Right lung (tissue), 5 donors: Measurements from ENCODE around the gene C1QTNF4. TPM values are rescaled to one million over a fixed set of nuclear protein-coding genes. Genes with fewer than 3 reads are reported as not detected.

Experiments
- DNase-seq, 2 donors: peaks; one replicate each; pipeline ENCODE4 v3.0.0-alpha.2; 2013
- polyA plus RNA-seq, 5 donors: library from polyadenylated mRNA; unstranded; fragments of 120-200 nt; gene quantifications; one replicate each; pipeline versions ENCODE4 v1.2.1 to v1.2.3, GENCODE V29; 2013; ENCODE audit warnings: inconsistent platforms in 1 of 5, low replicate concordance in 1 of 5; ENCODE audit not compliant: insufficient read length in 5 of 5, insufficient read depth in 1 of 5

Gene C1QTNF4
- polyA plus RNA-seq, 5 donors = 2.6 to 8.1 (median 3.5) TPM

DNA sequence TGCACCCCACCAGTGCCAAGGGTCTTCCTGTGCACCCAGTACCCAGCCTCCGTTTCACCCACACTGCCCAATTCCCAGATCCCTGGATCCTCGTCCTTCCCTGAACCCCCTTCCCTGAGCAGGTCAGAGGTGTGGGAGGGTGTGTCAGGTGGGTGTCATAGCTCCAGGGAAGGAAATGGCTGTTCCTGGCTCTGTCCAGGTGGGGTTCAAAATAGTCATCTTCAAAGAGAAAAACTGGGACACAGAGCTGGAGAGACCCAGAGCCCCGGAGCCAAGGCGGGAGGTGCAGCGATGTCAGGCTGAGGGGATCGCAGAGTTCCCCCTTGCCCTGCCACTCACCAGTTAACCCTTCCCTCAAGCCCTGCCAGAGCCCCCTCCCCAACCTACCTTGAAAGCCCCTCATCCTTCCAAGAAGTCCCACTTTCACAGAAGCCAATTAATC lies 698 bp downstream of the C1QTNF4 start:
- no peak for DNase-seq

DNA sequence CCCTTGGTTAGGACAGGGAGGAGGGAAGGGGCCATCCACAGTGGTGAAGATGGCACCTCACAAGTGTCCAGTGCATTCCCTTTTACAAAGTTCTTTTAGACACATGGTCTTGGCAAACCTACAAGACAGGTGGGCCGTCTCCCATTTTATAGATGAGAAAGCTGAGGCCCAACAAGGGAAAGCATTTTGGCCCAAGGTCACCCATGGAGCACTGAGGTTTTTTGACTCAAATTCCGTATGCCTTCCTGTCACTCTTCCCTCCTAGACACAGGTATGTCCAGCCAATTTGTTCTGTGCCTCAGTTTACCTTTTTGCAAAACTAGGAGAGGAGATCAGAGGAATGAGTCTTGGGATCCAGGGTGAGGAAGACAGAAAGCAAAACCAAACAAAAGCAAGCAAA lies 1.2 kb downstream of the C1QTNF4 start:
- no peak for DNase-seq

DNA sequence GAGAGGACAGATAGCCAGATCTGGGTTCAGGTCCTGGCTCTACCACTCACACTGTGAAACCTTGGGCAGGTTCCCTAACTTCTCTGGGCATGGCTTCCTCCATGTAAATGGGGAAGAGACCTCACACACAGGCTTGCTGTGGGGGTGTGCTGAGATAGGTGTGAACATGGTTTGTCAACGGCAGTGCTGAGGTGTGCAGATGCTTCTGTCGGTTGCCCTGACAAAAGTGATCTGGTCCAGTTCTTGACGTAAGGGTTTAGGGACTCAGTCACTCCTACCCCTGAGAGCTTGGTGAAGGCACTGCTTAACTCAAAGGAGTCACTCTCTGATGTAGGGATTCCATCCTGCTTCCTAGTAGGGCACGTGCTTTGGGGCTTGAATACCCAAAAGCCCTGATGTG lies 2.0 kb downstream of the C1QTNF4 start:
- no peak for DNase-seq

DNA sequence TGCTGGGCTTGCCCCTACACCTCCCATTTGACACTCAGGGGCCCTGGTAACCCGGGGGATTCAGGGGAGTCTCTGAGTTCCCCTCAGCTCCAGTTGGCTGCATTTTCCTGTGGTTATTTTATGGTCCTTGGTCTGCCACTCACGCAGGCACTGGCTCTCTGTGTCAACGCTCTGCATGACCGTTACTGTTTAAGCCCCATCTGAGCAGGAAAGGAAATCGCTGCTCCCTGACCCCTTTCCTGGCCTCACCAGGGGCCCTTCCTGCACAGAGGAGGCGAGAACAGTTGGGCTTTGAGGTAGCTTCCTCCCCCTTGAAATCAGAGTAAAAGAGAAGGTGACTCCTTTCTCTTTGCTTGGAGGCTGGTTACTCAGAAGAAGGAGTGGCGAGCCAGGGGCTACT lies 2.4 kb downstream of the C1QTNF4 start:
- DNase-seq = no peak

DNA sequence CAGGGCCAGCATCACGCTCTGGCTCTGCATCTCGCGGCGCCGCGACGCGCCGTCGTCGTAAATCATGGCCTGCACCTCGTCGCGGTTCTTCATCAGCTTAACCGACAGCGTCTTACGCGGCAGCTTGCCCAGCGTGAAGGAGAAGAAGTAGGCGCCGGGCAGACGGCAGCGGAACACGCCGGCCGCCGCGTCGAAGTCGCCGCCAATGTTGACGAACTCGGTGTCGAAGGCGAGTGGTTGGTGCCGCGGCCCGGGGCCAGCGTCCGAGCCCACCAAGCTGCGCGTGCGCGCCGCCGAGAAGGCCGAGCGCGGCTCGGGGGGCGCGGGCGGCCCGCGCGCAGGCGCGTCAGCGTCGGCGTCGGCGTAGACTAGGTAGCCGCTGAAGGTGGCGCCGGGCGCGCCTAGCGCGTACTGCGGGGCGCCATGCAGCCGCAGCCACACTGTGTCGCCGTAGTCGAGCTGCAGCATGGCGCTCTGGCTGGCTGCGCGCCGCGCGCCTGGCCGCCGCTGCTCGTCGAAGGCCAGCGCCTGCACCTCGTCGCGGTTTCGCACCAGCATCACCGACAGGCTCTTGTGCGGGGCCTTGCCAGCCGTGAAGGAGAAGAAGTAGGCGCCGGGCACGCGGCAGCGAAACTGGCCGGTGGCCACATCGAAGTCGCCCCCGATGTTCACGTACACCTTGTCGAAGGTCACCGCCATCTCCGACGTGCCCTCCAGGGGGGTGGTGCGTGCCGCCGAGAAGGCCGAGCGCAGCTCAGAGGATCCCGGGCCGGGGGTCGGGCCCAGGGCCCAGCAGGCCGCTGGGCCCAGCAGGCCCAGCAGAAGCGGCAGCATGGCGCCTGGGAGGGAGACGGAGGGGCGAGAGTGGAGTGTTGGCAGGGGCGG lies 4.0 kb downstream of the C1QTNF4 start:
- peak; percentile 58 to 59 for DNase-seq

DNA sequence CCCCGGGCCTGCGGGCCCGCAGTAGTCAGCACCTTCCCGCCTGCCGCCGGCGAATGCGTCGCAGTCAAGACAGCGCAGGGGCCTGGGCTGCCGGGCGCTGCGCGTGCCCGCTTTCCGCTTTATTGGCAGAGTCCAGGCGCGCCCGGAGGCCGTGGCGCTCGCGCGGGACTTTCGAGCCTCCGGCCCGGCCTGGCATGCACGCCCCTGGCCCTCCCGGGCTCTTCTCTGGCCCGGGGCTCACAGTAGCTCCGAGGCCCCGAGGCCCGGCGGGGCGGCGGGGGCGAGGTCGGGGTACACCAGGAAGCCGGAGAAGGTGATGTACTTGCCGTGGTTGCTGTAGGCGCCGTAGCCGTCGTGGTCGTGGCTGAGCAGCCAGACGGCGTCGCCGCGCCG lies 4.6 kb downstream of the C1QTNF4 start:
- DNase-seq = peak in 1 of 2 donors; percentile 41

DNA sequence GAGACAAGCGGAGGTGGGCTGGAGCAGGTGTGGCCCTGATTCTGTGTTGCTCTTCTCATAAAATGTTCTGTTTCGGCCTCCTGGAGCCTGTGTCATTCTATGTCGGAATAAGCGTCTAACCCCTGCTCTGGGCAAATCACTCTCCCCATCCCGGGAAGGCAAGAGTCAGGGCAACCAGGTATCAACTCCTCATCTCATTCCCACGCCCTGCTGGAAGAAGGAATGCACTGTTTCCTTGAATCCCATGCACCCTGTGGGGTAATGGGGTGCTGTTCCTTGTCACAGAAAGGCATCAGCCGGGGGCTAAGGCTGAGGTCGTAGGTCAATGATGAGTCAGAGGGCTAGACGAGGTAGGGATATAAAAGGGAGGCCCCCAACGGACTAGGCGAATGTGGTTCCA lies 5.1 kb downstream of the C1QTNF4 start:
- no peak for DNase-seq

DNA sequence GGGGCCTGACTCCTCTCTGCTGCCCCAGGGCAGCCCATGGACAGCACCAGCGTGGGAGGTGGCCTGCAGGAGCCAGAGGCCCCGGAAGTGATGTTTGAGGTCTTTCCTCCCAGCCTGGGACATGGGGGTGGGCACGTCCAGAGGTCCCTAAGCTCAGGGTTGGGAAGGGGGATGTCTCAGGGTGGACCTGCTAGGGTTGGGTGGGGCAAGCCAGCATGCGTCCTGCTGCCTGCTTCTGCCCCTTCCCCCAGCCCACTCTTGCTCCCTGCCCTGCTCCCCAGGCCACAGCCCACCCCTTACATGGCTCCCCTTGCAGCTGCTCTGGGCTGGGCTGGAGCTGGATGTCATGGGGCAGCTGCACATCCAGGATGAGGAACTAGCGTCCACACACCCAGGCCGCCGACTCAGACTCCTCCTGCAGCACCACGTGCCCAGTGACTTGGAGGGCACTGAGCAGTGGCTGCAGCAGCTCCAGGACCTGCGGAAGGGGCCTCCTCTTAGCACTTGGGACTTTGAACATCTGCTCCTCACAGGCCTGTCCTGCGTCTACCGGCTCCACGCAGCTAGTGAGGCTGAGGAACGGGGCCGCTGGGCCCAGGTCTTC lies 6.4 kb downstream of the C1QTNF4 start:
- no peak for DNase-seq

DNA sequence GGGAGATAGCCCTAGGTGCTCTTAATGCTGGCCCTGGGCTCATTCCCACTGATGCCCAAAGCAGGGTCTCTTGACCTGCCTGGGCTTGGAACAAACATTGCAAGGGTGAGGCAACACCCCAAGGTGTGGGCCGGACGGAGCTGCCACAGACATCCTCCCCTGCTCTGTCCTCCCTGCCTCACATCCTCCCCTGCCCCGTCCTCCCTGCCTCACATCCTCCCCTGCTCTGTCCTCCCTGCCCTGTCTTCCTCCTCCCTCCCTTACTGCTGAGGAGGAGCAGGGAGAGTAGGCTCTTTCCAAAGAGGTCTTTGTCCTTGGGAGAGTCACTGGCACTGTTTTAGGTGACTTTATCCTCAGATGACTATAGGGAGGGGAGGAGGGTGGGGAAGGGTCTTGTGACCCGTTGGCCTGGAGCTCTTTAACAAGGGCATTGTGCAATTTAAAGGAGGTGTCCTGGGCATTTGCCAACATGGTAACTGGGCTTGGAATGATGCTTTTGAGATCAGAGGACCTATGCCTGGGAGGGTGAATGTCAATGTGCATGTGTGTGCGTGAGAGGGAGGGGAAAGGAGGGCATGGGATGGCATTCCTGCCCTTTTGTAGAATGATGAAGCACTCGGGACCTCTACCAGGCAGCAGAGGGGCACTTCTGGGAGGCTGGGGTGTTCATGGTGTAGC lies 7.0 kb downstream of the C1QTNF4 start:
- DNase-seq = no peak

DNA sequence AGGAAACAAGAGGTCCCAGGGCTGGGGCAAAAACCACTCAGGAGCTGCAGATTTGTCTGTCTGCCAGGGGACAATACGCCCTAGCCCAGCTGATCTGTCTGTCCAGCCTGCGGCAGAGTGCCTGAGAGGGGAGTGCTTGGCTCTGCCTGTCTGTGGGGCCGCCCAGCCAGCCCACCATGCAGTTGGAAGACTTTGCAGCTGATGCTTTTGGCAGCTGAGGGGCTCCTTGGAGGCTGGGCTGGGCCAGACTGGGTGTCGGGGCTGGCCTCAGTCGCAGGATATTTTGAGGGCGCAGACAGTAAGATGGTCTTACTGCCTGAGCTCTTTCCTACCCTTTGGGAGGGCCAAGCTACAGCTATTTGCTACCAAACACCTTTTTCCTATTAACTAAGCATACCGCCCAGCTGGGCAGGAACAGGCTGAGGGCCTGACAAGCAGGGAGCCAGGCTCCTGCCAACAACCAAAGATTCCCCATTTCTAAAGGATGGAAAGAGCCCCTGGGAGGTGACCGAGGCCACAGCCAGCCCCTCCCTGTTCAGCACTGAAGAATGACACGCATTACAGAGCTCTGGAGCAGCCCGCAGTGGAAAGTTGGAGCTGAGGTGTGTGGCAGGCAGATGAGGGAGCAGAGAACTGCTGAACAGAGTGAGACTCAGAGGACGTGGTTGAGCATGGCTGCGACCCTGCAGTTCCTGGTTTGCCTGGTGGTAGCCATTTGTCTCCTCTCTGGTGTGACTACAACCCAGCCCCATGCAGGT lies 7.9 kb downstream of the C1QTNF4 start, which contains the start of gene FAM180B:
FAM180B (plus strand) TSS at position 581 of the 758 bp plus-strand sequence; CDS start at position 672, 91 bp downstream.
- no peak for DNase-seq

DNA sequence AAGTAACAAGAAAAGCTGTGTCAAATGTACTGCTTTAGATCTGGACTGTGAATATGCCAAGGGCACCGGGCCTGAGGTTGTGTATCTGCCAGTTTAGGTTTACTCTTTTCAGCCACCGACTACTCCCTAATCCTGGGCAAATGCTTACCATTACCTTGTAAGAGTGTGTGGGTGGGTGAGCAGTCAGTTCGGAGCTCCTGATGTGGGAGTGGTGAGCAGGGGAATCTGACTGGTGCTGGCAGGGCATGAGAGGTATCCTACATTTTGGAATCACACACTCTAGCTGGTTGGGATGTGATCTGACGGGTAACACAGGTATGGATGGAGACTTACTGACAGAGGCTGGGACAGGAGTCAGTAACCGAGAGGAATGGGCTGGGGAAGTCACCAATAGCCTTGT lies 10.4 kb downstream of the C1QTNF4 start:
- no peak for DNase-seq

DNA sequence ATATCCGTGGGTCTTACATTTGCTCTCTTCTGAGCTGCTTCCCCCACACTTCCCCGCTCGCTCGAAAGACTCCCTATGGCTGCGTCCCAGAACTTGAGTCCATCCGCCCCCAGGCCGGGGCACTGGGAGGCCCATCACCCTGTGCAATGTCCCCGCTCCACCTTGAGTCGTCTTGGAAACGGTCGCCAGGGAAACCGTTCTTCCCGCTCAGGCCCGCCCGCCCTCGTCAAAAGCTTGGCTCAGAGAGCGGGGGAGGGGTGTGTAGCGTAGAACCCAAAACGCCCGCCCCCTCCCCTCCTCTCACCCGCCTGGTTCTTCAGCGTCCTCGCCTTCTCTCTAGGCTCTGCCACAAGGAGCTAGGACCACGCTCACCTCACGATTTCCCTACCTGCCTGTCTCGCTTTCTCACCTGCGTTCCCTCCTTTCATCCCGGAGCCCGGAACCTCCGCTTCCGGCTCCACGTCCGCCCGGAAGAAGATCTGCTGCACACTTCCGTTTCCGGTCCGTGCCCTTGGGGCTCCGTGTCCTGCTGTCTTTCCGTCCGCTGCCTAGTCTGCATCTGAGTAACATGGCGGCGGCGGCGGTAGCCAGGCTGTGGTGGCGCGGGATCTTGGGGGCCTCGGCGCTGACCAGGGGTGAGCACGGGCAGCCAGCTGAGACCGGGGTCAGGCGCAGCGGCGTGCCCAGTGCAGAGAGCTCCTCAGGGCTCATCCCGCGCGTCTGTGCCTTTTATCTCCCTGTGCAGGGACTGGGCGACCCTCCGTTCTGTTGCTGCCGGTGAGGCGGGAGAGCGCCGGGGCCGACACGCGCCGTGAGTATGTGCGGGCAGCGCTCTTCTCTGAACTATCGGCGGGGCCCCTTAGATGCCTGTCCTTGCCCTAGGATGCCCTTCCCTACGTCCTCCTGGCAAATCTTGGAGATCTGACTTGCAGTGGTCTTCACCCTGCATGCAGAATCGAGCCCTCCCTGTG lies 15.4 kb downstream of the C1QTNF4 start, which contains the start of the genes KBTBD4 and NDUFS3:
KBTBD4 (minus strand) TSS at position 447 of the 971 bp plus-strand sequence; CDS start at position 428, 19 bp downstream.
NDUFS3 (plus strand) TSS at position 551 of the 971 bp plus-strand sequence; CDS start at position 569, 18 bp downstream.
- DNase-seq = peak; percentile 92 to 93

DNA sequence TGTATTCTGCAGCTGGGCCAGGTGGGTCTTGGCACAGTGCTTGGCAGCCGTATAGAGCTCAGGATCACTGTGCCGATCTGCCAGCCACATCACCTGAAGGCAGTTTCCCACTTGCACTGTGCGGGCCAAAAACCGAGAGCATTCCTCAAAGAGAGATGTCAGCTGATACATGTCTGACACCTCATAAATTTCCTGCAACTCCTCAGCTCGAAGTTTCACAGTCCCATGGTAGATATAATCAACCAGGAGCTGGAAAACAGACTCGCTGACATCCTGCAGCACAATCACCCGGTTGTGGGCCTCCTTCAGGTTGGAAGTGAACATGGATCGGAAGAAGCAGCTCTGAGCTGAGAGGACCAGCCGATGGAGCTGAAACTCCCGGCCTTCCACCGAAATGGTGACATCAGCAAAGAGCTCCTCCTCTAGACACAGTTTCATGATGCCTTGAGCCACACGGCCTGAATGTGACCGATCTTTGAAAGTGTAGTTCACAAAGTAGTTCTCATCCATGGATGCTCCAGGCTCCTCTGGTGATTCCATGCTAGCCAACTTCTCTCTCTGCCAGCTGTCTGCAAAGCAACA lies 16.7 kb downstream of the C1QTNF4 start:
- no peak for DNase-seq

DNA sequence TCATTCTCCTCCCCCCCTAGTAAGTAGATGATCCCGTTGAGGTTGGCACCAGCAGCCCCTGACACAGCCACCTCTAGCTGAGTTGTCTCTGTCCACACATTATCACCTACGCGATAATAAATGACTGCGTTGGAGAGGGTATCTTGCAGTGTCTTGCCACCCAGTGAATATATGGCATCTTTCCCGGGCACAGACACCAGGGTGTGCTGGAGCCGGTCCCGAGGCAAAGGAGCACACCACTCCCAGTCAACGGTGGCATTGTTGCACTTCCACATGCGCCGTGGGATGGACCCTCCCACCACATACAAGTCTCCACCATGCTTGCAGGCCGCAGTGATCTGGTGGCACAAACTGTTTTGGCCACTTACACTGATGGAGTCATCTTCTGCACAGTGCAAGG lies 20.9 kb downstream of the C1QTNF4 start:
- DNase-seq = no peak

DNA sequence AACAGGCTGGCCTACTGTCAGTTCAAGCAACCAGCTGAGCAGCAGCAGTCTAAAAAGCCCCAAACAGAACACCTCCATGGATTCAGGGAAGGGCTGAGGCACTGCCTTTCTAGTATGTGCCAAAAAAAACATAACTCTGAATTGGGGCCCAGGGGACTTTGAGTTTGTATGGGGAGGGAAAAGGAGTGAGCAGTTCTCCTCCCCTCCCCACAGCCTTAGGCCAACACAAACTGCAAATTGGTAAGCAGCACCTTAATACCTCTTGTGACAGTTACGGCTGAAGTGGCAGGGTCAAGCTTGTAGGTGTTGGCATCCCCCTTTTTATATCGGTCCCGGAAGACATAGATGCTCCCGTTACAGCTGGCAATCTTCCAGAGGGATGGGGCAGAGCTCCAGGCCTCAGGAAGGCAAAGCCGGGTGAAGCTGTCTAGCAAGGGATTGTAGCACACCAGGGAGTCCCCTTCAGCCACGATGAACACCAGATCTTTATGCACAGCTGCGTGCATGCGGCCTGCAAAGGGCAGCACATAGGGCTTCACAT lies 21.4 kb downstream of the C1QTNF4 start:
- DNase-seq = no peak

DNA sequence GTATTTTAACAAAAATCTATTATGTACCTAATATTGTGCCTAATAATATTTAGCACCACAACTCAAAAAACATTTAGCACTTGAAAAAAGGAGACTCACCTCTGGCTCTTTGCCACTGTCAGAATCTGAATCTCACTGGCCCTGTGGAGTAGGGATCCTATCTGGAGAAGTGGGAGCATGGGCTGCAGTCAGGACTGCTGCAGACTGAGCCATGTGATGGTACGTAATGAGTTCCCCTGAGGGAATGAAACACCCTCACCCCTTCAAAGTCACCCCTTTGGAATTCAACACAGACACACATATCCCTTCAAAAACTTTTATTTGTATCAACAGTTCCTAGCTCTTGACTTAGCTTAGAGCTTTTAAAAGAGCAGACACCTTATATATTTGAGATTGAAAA lies 22.3 kb downstream of the C1QTNF4 start:
- DNase-seq = no peak

DNA sequence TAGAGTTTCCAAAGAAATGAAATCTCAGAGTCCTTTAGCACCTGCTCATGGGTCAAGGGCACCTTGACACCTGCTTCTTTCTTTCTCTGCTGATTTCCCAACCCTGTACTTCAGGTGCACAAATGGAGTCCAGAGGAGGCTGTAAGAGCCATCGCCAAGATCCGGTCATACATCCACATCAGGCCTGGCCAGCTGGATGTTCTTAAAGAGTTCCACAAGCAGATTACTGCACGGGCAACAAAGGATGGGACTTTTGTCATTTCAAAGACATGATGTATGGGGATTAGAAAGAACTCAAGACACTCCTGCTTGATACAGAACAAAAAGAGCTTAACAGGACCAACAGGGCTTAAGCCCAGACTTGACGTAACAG lies 22.9 kb downstream of the C1QTNF4 start:
- no peak for DNase-seq

DNA sequence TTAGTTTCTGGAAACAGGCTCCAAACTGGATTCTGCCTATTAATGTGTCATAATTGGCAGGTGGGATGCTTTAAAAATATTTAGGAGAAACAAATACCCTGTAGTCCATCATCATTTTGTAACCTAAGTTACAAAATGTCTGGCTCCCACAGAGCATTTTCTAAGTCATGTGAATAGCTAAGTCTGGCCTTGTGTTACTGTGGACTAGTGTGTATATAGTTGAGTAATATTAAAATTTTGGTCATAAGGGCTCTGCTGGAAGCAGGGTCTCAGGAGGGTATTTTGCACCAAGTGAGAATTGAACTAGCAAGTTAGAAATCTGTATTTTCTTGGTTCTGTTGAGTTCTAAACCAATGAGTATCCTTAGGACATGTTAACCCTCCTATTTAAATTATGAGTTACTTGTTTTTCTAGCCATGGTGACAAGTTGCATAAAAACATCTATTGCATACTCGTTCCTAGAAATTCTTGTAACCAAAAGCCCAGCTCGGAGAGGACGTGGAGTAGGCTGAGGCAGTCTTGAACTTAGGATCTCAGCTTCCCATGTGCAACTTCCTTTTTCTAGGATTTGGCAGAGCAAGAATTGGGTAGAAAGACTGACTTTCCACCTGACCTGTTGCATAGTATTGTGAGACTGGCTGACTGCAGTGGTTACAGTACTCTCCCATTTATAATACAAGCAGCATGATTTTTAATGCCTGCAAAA lies 23.4 kb downstream of the C1QTNF4 start:
- no peak for DNase-seq

DNA sequence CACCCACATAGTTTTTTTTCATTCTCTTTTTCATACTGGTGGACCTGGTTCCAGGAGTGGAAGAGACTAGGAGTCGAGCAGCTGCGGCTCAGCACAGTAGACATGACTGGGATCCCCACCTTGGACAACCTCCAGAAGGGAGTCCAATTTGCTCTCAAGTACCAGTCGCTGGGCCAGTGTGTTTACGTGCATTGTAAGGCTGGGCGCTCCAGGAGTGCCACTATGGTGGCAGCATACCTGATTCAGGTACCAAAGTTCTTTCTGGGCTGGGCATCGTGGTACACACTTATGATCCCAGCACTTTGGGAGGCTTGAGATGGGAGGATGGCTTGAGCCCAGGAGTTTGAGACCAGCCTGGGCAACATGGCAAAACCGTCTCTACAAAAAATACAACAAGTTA lies 24.6 kb downstream of the C1QTNF4 start:
- DNase-seq = no peak
